NCI-H1436 (cell line): ENCODE measurements around the gene GJA3.

Source experiments
- DNase-seq: peaks from one replicate; lab custom pipeline; 2025; lab: John Stamatoyannopoulos, UW

The GJA3 gene

DNA sequence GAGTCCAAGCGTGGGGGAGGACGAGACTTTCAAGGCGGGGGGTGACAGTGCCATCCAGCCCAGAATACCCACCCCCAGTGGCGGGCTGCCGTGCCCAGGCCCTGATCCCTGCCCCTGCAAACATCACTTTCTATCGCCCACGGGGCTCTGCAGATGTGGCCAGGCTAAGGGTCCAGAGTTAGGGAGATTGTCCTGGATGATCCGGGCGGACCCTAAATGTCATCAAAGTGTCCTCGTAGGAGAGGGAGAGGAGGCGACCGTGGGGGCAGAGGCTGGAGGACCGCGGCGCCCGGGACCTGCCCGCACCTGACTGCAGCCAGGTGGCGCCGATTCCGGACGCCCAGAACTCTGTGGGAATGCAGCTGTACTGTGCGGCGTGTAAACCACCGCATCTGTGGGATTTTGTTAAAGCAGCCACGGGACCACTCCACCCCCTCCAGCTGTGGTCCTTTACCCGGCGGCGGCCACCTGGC lies 32.4 kb downstream of the GJA3 start:
- DNase-seq, result no peak

DNA sequence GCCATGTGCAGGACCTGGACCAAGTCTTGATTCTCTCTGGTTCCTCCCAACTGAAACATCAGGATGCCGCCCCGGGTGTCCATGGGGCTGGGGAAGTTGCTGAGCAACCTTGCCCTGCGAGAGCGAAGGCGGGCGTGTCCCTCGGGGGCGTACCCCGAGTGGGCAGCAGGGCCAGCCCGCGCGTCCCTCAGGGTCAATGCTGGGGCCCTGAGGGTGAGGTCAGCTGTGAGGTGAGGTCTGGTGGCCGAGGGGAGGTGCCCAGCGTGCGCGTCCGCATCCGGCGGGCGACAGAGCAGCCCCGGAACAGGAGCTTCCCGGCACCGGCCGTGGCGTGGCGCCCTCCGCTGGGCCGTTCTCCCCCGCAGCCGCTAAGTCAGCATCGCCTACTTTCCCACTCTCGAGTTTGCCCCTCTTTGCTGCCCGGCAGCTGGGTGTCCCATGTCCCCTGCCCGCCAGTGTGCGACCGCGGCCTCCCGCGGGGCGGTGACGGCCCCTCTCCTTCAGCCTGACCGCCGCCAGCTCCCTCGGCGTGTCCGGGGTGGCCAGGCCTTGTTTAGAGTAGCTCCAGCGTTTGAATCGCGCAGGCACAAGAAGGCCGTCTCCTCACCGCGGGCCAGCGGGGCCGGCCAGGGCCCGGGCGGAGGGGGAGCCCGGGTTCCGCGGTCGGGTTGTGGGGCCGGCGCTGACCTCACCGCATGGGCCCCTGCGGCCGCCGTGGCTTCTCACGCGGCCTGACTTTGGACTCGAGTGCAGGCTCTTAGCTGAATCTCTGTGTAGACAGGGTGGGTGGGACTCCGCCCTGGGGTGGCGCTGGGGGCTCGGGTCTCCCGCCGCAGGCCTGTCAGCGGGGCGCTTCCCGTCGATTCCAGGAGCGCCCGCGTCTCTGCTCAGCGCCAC lies 33.0 kb downstream of the GJA3 start:
- no peak for DNase-seq

DNA sequence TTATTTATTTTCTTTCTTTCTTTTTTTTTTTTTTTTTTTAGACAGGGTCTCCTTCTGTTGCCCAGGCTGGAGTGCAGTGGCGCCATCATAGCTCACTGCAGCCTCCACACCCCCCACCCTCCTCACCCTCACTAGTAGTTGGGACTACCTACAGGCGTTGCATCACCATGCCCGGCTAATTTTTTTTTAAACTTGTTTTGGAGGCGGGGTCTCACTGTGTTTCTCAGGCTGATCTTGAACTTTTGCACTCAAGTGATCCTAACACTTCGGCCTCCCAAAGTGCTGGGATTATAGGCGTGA lies 33.6 kb downstream of the GJA3 start:
- no peak for DNase-seq

DNA sequence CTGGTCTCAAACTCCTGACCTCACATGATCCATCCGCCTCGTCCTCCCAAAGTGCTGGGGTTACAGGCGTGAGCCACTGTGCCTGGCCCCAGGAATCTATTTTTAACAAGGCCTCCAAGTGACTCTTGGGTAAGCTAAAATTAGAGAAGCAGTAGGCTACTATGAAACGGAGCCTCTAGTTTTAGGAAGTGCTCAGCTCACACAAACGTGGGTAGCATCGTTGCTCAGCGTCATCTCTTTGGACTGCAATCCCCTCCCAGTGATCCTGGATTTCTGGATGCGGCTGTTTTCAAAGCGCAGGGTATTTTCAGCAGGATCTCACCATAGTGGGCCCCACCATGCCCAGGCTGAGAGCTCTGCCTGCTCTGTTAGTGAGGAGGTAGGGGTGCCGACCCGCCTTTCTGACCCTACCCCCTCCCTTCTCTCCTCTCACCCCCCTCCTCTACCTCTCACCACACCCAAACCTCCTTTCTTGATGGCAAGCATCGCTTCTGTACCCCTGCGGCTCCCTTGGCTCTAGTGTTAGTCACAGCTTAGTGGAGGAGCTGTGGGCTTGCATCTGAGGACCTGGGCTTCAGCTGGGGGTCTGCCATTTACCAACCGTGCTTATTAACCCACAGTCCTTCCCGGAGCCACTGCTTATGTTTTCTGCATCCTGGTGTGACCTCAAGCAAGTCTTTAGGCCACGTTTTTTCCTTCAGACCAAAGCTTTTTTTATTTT lies 34.2 kb downstream of the GJA3 start:
- no peak for DNase-seq

DNA sequence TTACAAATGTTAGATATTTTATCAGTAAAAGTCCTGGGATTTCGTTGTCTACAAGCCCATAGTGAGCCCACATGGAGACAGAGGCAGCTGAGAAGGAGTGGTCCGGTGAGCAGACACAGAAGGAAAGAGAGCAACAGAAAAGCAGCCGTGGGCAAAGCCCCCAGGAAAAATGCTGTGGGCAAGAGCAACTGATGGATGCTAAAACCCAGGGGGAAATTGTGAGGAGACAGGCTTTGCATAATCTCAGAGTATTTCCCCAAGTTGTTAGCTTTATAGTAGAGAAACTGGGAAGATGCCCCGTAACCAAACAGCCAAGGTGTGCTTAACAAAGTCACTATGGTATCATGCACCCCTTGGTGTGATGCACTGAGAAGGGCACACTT lies 35.1 kb downstream of the GJA3 start:
- DNase-seq, result no peak

DNA sequence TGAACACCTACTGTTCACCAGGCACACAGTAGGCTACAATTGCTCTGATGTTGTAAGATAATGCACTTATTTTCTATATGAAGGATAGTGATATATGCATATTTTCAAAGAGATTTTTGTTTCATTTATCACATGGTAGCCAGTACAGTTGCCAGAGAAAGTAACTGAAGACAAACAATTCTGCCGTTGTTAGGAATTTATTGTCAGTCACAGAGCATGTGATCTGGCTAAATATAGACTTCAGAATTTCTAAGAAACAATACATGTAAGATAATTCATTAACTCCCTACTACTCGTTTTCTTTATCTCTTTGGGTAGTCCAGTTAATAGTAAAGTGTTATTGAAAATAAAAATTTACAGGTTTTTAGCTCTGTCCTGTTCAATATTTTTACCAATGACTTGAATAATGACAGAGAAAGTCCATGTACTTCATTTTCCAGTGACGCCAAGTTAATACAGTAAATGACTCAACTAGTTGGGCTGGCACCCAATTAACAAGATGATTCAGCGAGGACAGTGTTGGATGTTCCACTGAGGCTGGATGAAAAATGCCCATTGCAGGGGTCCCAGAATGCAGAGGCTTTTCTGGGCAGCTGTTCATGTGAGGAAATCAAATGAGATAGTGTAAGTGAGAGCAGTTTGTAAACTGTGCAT lies 35.6 kb downstream of the GJA3 start:
- DNase-seq, result no peak

DNA sequence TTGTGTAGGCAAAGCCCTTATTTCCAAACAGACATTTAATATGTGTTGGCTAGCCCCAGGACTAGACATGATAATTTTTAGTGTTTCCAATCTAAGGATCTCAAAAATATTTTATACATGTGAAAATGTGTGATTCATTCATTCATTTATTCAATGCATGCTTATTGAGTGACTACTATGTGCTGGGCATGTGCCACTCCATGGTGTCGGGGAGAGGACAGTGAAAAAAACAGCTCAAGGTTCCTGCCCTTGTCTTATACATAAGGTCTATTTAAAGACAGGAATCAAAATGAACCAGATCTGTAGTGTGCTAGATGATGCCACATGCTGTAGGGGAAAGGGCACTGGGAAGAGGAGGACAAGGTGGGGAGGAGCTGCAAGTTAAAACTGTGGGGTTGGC lies 36.5 kb downstream of the GJA3 start:
- DNase-seq, result no peak

DNA sequence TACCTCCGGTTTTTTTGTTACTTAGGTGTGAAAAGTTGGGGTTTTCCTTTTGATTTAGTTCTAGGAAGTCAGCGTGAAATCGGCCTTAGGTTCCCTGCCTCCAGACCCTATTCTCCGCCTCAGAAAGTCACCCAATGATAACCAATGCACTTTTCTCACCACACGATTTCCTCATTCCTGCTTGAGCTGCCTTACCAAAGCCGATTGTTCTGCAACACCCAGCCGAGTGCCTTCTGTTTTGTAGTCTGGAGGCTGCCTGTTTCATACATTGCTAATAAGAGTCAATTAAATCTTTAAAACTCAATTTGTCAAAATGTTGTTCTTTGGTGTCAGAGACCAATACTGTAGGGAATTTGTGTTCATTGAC lies 39.7 kb downstream of the GJA3 start:
- no peak for DNase-seq

DNA sequence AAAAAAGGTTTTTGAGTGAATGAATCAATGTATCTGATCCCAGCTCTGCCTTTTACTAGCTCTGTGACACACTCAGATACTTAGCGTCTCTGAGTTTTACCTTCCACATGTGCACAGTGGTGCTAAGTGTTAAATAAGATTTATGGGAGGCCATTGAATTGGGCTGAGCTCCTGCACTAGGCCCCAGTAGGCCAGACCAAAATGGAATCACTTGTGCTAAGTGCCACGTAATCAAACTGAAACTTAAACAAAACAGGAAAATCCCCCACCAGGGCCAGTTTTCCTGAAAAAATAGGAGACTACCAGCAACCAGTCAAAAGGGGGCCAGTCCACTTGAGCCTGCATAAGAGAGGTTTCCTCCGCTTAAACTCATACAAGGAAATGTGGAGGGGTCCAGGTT lies 40.9 kb downstream of the GJA3 start:
- no peak for DNase-seq

DNA sequence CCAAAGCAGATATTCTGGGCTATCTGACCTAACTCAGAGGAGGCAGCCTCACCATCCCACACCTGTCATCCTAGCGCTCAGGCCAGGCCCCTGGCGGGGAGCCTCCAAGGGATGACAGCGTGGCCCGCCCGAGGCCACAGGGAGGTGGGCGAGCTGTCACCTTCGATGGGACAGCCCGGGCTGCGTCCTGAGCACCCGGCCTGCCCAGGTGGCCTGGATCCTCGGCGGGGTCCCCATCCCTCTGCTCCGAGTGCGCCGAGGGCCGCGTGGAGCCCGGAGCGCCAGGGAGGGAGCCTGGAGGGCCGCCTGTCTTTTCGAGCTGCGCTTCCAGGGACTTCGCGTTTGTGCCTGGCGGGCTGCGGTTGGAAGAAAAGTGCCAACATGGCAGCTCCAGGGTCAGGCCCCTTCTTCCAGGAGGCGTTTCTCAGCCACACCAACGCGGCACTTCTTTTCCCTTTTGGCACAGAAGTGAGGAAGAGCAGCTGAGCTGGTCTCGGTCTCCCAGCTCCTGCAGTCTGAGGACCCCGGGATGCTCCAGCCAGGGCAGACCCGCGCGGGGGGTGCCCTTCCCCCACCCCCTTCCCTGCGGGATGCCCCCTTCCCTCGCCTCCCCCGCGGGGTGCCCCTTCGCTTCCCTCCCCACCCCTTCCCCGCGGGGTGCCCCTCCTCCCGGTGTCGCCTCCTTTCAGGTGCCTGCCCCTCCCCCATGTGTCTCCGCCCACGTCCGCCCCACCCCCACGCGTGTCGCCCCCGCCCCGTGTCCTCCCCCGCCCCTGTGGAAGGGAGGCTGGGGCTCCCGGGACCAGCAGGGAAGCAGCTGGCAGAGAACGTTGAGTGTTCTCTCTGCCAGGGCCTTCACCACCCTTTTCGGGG lies 42.3 kb downstream of the GJA3 start:
- DNase-seq, result no peak

DNA sequence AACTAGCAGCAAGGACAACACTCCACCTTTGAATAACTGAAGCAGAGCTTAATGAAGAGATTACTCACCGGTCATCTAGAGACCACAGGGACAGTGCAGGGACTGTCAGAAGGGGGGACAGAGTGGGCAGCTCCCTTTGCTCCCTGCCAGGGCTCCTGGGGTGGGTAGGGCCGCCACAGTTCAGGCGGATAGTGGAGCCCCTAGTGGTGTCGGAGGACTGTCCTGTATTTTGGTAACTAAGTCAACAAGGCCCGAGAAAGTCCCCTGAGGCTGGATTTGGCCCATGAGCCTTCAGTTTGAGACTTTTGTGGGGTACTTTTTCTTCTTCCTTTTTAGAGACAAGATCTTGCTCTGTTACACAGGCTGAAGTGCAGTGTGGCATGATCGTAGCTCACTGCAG lies 44.6 kb downstream of the GJA3 start:
- DNase-seq, result no peak

DNA sequence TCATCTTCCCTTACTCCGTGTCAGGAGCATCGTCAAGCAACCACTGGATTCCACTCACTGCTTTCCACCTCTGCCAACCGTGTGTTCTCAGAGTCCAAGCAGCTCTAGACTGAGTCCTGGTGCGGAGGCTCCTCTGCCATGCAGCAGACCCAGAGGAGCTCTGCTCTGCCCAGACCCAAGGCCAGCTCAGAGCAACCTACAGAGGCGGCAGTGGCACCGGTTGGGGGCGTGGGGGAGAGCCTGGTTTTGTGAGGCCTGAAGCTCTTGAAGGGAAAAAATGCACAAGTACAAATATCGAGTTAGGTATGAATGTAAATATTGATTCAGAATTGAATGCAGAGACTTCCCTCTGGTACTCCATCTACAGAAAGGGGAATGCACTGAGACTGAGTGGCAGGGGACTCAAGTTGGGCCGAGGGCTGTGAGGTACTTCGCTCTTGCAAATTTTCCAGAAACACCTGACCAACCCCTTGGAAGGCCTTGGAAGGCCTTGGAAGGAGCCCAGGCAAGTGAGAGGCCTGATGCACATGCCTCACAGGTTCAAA lies 46.7 kb downstream of the GJA3 start:
- DNase-seq, result no peak

DNA sequence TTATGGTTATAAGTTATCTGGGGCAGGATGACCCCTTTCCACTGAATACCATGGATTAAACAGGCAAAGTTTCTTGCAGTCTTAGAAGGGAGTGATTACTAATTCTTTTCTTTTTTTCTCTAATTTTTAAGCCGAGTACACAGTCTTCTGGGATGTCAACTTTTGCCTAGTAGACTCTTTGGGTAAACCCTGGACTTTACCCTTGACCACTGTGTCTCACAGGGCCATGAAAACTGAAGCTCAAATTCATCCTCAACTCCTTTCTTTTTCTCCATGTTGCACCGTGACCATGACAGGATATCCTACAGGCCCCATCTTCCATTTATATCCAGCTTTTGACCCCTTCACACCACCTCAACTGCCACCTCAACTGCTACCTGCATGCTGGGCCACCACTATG lies 51.8 kb downstream of the GJA3 start:
- DNase-seq, result no peak

DNA sequence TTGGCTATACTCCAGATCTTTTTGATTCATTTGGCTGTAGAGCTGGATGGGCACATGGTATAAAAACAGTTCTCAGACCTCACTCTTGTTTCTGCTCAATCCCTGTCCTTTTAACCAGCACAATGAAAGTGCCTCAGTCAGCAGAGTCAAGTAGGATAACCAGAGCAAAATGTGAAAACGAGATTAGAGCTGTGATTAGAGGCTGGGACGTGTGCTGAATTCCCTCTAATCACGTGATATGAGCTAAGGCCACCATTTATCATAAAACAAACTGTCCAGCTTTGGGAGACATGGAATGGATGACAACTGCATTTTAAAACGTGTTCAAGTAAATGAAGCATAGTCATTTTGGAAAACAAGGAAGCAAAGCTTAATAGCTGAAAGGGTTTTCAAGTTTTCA lies 54.1 kb downstream of the GJA3 start:
- DNase-seq, result no peak

DNA sequence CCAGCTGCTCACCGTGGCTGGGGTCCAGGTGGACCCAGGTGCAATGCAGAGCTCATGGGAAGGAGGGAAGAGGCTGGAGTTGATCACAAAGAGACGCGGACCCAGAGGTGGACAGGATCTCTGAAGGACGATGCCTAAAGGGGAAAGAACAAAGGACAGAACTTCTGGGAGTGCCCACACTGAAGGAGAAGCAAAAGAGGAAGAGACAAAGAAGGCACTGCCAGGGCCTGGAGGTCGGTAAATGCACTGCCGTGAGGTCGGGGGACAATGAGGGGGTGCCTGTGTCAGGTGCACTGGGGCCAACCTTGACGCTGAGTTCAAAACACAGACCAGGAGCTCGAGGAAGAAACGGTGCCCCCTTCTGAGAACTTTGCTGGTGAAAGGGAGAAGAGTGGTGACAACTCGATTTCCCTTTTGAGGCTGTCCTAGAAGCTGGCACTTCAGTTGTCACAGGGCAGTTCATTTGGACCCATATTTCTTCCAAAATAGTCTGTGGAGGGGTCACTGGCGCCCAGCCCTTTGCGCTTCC lies 55.6 kb downstream of the GJA3 start:
- DNase-seq, result no peak

DNA sequence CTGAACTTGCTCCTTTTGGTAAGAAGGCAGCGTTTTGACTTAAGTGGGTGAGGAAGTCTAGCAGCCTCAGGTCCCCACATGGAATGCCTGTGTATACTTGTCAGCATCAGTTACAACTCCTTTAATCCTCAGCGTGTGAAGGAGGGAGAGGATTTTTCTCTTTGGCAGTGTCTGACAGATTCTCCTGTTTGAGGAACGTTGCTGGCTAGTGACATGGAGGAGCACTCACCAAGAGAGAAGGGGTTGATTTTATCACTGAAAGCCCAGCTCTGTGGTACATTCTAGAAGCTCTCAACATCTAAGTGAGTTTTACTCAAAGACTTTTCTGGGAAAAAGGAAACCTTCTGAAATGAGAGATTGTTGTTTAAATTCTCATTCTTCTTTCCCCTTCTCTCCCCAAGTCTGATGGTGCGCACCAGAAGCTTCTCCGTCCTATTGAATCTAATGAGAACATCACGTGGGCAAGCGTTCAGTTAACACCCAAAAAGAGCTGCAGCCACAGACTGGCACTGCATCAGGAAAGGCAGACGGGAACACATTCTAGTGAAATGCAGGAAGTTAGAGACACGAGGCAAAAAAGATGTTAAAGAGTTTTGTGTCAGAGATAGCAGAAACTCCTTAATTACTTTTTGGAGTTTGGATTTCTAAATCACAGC lies 58.2 kb downstream of the GJA3 start:
- no peak for DNase-seq

DNA sequence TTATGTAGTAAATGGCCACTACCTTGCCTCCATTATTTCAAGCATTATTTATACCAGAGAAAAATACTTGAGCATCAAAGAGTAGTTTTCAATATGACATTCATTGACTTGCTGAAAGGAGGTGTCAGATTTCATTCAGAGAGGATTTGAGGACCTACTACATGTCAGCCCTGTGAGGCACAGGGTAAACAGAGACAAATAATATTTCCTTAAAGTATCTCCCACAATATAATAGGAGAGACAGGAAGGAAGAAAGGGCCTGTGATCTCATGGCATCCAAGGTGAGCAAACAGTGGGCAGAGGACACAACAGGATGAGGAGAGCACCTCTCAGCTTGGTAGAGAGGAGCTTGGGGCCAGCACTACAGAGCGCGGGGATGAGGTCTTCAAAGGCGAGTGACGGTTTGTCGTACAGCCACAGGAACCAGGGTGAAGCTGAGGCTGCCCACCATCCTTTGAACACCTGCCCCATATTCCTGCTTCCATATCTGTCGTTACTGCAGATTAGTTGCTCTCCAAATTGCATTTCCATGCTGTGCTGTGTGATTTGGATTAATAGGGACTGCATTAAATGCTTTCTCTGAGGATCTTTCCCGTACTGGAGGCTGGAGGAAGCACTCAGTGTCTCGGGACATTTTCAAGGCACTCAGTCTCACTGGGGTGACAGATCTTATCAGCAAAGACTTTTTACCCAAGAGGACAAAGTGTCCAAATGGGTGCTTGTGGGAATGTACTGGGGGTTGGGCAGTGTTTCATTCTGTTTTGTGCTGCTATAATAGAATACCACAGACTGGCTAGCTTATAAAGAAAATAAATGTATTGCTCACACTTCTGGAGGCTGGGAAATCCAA lies 59.2 kb downstream of the GJA3 start:
- no peak for DNase-seq

DNA sequence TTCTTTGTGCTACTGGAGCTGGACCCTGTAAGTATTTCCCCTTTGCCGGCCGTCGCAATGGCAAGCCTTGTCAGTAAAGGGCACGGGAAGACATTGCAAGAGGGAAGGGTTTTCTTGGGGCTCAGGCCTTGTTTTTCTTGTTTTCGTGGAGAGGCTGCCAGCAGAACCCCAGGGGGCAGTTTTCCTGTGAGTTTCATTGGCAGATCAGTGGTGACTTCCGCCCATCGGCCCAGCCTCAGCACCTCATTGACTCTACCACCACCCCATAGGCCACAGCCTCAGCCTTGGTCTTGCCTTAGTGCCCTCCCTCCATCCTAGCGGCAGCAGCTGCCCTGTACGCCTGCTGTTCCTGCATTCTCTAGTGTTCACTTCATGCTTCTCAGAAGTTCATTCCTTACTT lies 61.5 kb downstream of the GJA3 start:
- DNase-seq, result no peak

DNA sequence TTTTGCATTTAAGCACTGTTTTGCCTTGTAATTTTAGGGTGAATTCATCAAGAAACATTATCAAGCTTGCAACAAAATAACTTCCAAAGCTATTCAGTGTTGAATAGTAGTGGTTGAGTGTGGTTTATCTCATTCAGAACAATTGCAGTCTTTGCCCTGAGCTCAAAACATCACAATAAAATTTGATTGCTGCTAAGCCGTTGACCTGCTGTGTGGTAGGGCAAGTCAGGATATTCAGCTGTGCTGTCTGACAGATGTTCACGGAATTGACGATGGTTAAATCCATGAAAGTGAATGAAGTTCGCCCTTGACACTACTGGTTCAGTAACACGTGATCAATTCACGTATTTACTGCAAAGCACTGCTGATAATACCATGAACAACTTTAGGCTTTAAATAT lies 66.9 kb downstream of the GJA3 start:
- no peak for DNase-seq

DNA sequence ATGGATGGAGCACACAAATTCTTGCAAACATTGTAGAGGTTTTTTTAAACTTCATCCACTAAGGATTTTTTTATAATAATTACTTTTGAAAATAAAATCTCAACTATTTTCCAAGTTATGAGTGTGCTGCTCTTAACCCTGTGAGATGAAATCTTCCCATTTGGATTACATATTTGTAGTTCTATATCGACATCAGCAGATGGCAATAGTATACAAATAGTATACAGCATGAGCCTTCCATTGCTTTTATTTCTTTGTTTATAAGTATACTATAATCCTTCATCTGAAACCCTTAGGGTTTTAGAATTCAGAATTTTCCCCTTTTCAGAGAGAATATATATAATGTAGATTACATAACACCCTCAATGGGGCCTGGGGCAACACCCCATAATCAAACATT lies 70.5 kb downstream of the GJA3 start:
- no peak for DNase-seq
